Nucleus accumbens (tissue), 56 donors: ENCODE data around the gene PPP2R2C.

ENCODE experiments used
- DNase-seq, 56 donors: peaks; one replicate each; lab custom pipeline; 2025; lab: John Stamatoyannopoulos, UW

The PPP2R2C gene

GRCh38 chr4:6322761-6323566, 149.4 kb downstream of the PPP2R2C start:
- no peak for DNase-seq

DNA sequence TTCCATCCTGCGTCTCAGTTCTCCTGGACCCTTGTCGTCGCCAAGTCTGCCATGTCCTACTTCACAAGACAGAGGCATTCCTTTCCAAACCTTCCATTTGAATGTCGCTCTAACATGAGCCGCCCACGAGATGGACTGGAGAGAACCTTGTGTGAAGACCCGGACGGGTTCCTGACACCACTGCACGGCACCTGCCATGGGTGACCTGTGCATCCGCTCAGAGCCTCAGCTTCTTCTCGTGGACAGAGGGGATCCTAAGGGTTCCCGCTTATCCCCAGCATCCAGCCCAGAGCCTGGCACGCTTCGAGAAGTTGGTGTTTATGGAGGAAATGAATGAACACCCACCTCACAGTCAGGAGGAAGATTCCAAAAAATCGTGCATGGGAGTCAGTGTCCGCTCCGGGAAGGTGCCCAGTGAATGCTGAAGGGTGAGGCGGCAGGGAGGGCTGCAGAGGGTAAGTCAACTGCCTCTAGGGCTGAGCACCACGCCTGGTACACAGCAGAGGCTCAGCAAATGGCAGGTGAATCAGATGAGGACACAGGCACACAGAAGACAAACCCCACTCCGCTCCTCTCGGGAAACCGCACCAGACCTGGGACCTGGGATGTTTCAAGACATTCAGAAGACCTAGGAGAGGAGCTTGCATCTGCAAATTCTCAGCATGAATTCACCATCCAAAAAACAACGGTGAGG, 150.2 kb downstream of the PPP2R2C start:
- no peak for DNase-seq

DNA sequence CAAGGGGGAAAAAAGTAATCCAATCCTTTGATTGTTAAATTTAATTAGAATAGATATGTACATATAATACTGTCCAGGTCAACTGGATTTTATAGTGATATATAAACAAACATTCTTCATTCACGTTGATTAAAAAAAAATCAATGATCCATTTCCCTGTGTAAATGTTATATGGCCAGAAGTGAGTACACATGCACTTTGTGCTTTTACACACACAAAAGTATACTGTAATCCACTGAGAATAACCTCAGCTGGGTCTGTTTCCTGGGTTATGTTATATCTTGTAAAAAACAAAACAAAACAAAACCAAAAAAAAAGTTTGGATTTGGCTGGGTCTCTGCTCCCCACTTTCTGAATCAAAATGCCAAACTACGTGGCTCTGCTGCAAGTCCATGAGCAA, 151.1 kb downstream of the PPP2R2C start:
- no peak for DNase-seq

GRCh38 chr4:6320663-6321062, 151.8 kb downstream of the PPP2R2C start:
- no peak for DNase-seq

GRCh38 chr4:6319530-6320150, 152.8 kb downstream of the PPP2R2C start:
- no peak for DNase-seq

- DNase-seq = no peak
Observed at GRCh38 chr4:6318206-6318605, 154.2 kb downstream of the PPP2R2C start.

DNA sequence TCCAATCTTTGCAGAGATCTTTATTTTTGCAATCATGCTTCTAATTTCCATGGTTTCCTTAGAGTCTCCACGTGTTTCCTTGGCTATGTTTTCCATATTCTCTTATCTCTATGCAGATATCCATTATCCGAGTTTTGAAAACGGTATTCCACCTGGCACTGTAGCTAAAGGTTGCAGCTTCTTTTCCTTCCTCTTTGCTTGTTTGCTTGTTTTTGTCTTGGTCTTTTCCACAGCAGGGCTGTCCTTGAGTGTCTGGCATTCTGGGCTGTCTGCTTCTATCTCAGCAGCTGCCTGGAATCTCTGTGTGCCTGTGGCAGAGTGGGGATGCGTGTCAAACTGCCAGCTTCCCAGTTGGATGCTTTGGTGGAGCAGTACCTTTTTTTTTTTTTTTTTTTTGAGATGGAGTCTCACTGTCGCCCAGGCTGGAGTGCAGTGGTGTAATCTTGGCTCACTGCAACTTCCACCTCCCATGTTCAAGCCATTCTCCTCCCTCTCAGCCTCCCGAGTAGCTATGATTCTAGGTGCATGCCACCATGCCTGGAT, 155.9 kb downstream of the PPP2R2C start:
- DNase-seq = no peak

DNA sequence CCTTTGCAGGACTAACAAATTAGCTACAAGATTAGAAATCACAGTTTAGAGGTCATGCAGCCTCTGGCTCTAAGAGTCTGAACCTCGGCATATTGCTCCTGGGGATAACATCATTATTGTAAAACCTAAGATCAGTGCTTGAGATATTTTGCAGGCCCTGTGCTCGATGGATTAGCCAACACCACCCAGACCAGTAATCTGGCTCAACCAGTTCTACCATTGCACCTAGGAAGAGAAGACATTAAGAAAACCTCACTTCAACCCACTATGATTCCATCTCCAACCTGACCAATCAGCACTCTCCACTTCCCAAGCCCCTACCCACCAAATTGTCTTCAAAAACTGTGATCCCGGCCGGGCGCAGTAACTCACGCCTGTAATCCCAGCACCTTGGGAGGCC, 159.2 kb downstream of the PPP2R2C start:
- no peak for DNase-seq

- DNase-seq = no peak
Observed at GRCh38 chr4:6309777-6310176, 162.6 kb downstream of the PPP2R2C start.

GRCh38 chr4:6308899-6309643, 163.3 kb downstream of the PPP2R2C start:
- DNase-seq = peak in 7 of 56 donors; percentile 24 to 40 (median 27)

DNA sequence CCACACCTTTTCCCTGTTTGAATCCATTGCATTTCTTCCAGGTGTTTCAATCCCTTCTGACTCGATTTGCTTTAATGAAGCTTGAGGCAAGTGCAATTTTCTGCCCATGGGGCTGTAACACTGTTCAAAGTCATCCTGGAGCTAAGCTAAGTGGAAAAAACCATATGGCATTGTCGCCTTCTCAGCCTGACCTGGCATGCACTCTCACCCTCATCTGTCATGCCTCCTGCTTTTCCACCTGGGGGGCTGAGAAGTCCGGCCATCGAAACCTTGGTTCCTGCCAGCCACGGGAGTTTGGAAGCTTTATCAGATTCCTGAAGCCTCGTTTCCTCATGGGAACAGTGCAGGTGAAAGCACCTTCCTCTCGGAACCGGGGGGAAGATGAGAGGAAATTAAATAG, 164.5 kb downstream of the PPP2R2C start:
- DNase-seq = no peak

GRCh38 chr4:6307230-6307629, 165.2 kb downstream of the PPP2R2C start:
- DNase-seq = no peak

GRCh38 chr4:6306299-6306698, 166.1 kb downstream of the PPP2R2C start:
- DNase-seq = peak in 23 of 56 donors; percentile 16 to 81 (median 42)

DNA sequence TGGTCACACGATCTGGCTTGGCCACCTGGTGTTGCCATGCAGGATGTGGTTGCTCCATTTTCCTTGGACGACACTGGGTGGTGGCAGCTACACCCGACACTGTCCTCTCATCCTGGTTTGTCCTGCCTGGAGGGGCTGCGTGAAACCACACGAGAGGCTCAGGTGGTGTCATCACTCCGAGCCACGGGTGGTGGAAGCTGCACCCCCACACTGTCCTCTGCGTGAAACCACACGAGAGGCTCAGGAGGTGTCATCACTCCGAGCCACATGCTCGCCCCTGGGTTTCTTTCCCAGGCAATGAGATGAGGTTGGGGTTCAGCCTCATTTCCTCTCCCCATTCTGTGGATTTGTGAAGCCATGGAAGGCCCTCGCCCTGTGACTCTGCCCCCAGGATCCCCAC, 168.5 kb downstream of the PPP2R2C start:
- DNase-seq = no peak

DNA sequence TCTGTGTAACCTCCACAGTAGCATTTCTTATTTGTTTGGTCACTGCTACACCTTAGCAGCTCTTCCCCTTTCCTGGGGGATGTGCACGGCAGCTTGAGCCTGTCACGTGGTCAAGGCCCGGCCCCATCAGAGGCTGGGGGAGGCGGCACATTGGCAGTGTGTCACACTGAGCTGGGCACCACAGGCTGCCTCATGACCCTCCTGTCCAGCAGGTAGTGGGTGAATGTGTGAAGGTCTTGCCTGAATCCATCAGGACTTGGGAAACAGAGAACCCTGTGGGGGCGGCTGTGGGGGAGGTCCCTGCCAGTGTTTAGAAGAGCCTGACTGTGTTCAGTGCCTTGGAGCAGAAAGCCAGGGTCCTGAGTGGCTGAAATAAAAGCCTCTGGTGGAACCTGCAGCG, 169.5 kb downstream of the PPP2R2C start:
- DNase-seq = no peak

- no peak for DNase-seq
Observed at GRCh38 chr4:6301732-6302442, 170.5 kb downstream of the PPP2R2C start.

DNA sequence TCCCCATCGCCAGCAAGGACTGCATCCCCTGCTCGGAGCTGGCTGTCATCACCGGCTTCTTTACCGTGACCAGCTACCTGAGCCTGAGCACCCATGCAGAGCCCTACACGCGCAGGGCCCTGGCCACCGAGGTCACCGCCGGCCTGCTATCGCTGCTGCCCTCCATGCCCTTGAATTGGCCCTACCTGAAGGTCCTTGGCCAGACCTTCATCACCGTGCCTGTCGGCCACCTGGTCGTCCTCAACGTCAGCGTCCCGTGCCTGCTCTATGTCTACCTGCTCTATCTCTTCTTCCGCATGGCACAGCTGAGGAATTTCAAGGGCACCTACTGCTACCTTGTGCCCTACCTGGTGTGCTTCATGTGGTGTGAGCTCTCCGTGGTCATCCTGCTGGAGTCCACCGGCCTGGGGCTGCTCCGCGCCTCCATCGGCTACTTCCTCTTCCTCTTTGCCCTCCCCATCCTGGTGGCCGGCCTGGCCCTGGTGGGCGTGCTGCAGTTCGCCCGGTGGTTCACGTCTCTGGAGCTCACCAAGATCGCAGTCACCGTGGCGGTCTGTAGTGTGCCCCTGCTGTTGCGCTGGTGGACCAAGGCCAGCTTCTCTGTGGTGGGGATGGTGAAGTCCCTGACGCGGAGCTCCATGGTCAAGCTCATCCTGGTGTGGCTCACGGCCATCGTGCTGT, 171.2 kb downstream of the PPP2R2C start:
- DNase-seq = no peak

- DNase-seq = no peak
Observed at GRCh38 chr4:6300359-6300758, 172.1 kb downstream of the PPP2R2C start.

- DNase-seq = no peak
Observed at GRCh38 chr4:6299875-6300274, 172.5 kb downstream of the PPP2R2C start.
